Measurements from ENCODE around the gene FAM177B.

The FAM177B gene

GRCh38 chr1:222794656-222795474 is 57.9 kb downstream of the FAM177B start:
- peak; percentile 48 for ATAC-seq
- TF ChIP-seq, protein P1, sequence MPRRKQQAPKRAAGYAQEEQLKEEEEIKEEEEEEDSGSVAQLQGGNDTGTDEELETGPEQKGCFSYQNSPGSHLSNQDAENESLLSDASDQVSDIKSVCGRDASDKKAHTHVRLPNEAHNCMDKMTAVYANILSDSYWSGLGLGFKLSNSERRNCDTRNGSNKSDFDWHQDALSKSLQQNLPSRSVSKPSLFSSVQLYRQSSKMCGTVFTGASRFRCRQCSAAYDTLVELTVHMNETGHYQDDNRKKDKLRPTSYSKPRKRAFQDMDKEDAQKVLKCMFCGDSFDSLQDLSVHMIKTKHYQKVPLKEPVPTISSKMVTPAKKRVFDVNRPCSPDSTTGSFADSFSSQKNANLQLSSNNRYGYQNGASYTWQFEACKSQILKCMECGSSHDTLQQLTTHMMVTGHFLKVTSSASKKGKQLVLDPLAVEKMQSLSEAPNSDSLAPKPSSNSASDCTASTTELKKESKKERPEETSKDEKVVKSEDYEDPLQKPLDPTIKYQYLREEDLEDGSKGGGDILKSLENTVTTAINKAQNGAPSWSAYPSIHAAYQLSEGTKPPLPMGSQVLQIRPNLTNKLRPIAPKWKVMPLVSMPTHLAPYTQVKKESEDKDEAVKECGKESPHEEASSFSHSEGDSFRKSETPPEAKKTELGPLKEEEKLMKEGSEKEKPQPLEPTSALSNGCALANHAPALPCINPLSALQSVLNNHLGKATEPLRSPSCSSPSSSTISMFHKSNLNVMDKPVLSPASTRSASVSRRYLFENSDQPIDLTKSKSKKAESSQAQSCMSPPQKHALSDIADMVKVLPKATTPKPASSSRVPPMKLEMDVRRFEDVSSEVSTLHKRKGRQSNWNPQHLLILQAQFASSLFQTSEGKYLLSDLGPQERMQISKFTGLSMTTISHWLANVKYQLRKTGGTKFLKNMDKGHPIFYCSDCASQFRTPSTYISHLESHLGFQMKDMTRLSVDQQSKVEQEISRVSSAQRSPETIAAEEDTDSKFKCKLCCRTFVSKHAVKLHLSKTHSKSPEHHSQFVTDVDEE (CRISPR knock-in tag; IDR thresholded peaks at IDR 0.05), result no peak
- TF ChIP-seq CSRNP3 (CRISPR knock-in tag; IDR thresholded peaks at IDR 0.05), result no peak
- TF ChIP-seq ESRRG (CRISPR knock-in tag; IDR thresholded peaks at IDR 0.05), result no peak
- TF ChIP-seq POU6F1 (CRISPR knock-in tag; IDR thresholded peaks at IDR 0.05; ENCODE audit: borderline replicate concordance, low read depth), result no peak
- no peak for TF ChIP-seq ZFP3 (CRISPR knock-in tag; IDR thresholded peaks at IDR 0.05)
- no peak for TF ChIP-seq TOX (CRISPR knock-in tag; IDR thresholded peaks at IDR 0.05; ENCODE audit: borderline replicate concordance)
- TF ChIP-seq ZNF8 (CRISPR knock-in tag; IDR thresholded peaks at IDR 0.05), result no peak
- no peak for TF ChIP-seq SNAI2 (CRISPR knock-in tag; IDR thresholded peaks at IDR 0.05)
- TF ChIP-seq CREB5 (CRISPR knock-in tag; IDR thresholded peaks at IDR 0.05; ENCODE audit: low read depth), result no peak
- TF ChIP-seq TCF4 (CRISPR knock-in tag; IDR thresholded peaks at IDR 0.05; ENCODE audit: borderline replicate concordance), result no peak

GRCh38 chr1:222798116-222798515 is 61.1 kb downstream of the FAM177B start:
- TF ChIP-seq OSR1 (CRISPR knock-in tag; IDR thresholded peaks at IDR 0.05), result no peak
- TF ChIP-seq RARB (CRISPR knock-in tag; IDR thresholded peaks at IDR 0.05), result no peak
- no peak for TF ChIP-seq ARNTL (CRISPR knock-in tag; IDR thresholded peaks at IDR 0.05; ENCODE audit: borderline replicate concordance, low read depth)
- no peak for TF ChIP-seq CSDC2 (CRISPR knock-in tag; IDR thresholded peaks at IDR 0.05)
- TF ChIP-seq PATZ1 (CRISPR knock-in tag; IDR thresholded peaks at IDR 0.05; ENCODE audit: borderline replicate concordance), result no peak
- TF ChIP-seq ZNF565 (CRISPR knock-in tag; conservative IDR thresholded peaks at IDR 0.05; ENCODE audit: low read depth), result no peak
- no peak for TF ChIP-seq CSRNP3 (CRISPR knock-in tag; IDR thresholded peaks at IDR 0.05)
- TF ChIP-seq POU6F1 (CRISPR knock-in tag; IDR thresholded peaks at IDR 0.05; ENCODE audit: borderline replicate concordance, low read depth), result no peak
- no peak for TF ChIP-seq SNAI2 (CRISPR knock-in tag; IDR thresholded peaks at IDR 0.05)
- TF ChIP-seq ZNF8 (CRISPR knock-in tag; IDR thresholded peaks at IDR 0.05), result no peak
- TF ChIP-seq, protein P1 (CRISPR knock-in tag; IDR thresholded peaks at IDR 0.05), result no peak
- no peak for TF ChIP-seq ISL1 (CRISPR knock-in tag; IDR thresholded peaks at IDR 0.05)
- TF ChIP-seq TOX (CRISPR knock-in tag; IDR thresholded peaks at IDR 0.05; ENCODE audit: borderline replicate concordance), result no peak
- no peak for TF ChIP-seq ZC3H10 (CRISPR knock-in tag; IDR thresholded peaks at IDR 0.05)
- TF ChIP-seq ESRRG (CRISPR knock-in tag; IDR thresholded peaks at IDR 0.05), result no peak
- peak; percentile 74 for ATAC-seq

Measured in SK-N-SH treated with all-trans-retinoic acid at 6 μM for 48 hours (cell line).